Hematopoietic multipotent progenitor cell treated with erythropoietin and hydrocortisone succinate and interleukin-3 and kit ligand, for 17 days (in vitro differentiated cells): Measurements from ENCODE around the gene TMUB2.

Experiments used
- DNase-seq: peaks from one replicate; pipeline ENCODE4 v3.0.0-alpha.2; 2015; ENCODE audit warnings: low spot score

Gene TMUB2

DNA sequence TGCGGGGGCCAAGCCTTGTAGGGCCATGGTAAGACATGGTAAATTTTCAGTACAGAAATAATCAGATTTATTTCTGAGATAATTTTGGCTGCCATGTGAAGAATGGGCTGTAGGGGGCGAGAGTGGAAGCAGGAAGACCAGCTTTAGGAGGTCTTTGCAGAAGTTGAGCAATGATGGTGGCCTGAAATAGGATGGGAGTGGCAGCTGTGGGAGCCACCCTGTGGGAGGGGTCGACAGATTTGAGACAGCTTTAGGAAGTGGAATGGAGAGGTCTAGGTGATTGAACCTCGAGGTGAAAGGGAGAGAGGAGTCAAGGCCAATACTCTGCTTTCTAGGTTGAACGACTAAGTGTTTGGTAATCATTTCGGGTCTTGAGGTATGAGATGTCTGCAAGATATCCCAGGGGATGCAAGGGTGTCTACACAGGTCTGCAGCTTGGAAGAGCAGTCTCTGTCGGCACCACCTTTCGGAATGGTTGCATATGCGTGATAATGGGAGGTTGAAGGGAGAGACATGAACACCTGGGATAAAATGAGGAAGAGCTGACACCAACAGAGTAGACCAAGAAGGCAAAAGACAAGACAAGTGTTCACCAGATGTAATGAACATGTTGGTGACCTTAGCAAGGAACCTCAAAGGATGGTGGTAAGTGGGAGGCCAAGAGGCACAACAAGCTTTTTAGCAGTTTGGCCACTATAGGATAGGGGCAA lies 17.1 kb downstream of the TMUB2 start:
- DNase-seq: peak; percentile 65

- peak; percentile 73 for DNase-seq
Observed at GRCh38 chr17:44204441-44204882, 17.7 kb downstream of the TMUB2 start.

DNA sequence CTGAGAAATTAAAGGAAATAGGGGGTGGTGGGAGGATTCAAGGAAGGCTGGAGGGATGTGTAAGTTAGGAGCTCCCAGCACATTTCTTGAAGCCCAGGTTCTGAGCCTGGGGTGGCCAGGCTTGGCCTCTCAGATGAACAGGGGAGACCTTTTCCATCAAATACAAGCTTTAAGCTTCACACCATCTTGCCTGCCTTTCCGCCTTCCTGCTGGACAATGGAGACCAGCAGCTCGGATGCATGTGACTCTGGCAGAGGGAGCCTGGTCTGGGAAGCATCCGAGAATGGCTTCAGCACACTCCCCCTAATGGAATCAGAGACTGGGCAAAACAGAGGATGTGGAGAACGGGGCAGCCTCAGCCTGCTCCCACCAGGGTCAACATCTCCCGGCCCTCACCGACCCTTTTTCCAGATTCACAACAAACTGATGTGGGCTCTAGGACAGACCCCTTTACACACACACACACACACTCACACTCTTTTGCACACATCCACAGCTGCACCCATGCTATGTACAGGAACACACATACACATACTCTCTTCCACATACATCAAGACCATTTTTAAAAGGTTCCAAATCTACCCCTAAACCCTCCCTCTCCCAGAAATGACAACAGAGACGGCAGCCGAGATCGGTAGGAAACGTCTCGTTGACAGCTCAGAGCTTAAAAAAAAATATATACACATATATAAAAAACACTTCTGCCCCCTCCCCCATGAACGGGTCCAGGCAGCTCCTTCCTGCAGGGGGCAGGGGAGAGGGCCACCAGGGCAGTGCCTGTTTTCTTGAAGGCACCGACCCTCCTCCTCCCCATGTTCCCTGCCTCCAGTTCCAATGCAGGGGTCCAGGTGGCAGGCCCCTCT lies 19.4 kb downstream of the TMUB2 start:
- no peak for DNase-seq

GRCh38 chr17:44206825-44207155 lies 20.0 kb downstream of the TMUB2 start:
- DNase-seq: no peak

DNA sequence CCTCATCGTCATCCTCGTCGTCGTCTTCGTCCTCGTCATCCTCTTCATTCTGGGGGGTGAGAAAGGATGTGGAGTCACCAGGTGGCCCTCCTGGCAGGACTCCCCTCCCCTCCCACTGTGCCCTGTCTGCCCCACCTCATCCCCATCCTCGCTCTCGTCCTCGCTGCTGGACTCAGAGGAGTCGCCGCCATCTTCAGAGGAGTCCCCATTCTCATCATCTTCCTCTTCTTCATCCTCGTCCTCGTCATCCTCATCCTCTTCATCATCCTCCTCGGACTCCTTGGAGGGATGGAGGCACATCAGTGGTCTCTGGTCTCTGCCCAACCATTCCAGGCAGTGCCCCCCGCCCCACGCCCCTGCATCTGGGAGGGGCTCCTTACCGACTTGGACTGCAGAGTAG lies 20.5 kb downstream of the TMUB2 start:
- DNase-seq: no peak

GRCh38 chr17:44207743-44208142 lies 21.0 kb downstream of the TMUB2 start:
- DNase-seq: peak; percentile 83

DNA sequence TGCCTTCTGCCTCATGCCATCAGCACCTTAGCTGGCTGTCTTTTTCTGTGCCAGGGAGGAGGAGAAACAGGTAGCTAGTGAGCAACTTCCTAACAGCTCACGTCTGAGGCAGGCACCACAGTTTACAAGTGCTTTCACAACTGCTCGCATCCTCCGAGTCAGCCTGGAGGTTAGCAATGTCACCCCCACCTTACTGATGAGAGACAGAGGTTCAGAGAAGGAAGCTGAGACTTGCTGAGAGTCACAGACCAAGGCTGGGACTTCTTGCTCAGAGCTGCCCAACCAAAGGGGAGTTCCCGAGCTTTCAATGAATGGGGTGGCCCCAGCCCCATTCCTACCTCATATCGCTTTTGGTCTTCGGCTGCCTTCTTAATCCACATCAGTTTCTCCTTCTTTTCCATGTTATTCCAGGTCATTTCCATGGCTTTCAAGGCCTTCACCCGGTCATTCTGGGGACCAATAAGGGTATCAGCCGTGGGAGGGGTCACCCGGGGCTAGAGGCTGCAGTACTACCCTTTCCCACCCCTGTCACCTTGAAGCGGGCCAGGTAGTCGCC lies 23.1 kb downstream of the TMUB2 start:
- DNase-seq: no peak

DNA sequence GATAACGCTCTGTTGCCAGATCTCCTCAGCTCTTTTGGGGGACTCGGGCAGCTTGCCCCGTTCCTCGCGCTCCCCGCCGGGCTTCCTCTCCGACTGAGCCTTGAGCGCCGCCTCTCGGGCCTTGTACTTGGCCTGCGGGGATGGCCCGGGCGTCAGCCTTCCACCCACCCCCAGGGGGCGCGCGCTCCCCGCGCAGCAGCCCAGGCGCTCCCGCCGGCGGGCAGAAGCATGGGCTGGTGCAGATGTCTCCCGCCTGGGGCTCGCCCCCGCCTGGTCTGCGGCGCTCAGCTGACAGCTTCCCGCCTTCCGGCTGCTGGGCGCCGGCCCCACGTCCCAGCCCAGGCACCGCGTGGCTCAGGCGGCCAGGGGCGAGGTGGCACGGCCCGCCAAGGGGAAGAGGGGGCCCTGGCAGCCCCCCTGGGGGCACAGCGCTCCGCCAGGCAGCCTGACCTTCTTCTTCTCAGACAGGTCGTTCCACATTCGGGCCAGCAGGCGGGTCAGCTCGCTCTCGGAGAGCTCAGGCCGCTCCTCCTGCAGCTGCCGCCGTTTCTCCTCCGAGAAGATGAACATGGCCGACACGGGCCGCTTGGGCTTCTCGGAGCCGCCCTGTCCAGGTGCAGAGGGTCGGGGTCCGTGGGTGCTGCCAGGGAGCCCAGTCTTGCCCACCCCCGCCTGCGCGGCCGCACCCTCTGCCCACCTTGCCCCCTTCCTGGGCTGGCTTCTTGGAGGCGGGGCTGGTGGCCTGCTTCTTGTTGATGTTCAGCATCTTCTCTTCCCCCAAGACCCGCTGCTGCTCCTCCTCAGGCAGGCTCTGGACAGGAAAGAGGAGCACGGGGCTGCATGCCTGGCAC lies 23.8 kb downstream of the TMUB2 start:
- DNase-seq: peak; percentile 92

- DNase-seq: no peak
Observed at GRCh38 chr17:44211281-44212265, 24.8 kb downstream of the TMUB2 start.

DNA sequence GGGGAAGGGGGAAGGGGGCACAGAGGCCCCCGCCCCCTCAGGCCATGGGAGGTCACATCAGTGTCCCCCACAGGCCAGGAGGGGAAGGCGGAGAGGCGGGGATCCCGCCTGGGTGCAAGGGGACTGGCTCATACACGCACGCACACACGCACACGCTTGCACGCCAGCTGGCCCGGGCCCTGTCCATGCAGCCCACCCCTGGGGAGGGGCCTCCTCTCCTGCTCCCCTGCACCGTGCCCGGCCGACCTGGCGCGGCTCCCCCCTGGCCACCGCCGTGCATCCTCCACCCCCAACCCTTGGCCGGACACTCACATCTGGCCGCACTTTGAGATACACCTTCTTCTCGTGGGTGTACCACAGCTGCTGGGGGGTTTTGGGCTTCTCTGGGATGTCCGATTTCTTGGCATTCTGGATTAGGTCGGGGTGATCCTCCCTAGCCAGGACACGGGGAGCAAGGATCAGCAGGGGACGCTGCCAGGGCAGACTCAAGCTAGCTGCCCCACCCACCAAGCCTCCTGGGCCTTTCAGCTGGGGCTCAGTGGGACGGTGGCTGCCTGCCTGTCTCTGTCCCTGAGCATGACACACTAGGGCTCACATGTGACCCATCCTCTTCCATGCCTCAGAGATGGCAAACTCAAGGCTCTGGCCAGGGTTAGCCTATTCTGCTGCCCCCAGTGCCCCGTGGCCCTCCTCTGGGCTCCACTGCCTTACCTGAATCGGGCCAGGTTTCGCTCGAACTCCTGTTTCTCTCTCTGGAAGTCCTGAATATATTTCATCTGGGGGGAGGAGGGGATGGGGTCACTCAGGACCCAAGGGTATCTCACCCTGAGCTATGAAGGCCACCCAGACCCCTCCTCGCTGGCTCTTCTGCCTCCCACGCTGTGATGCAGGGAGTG lies 26.0 kb downstream of the TMUB2 start:
- DNase-seq: no peak

- DNase-seq: no peak
Observed at GRCh38 chr17:44213403-44214229, 26.8 kb downstream of the TMUB2 start.

- DNase-seq: no peak
Observed at GRCh38 chr17:44214230-44214494, 27.4 kb downstream of the TMUB2 start.

- no peak for DNase-seq
Observed at GRCh38 chr17:44214896-44215295, 28.1 kb downstream of the TMUB2 start.

- DNase-seq: no peak
Observed at GRCh38 chr17:44216173-44216572, 29.4 kb downstream of the TMUB2 start.

- no peak for DNase-seq
Observed at GRCh38 chr17:44216694-44217093, 29.9 kb downstream of the TMUB2 start.

DNA sequence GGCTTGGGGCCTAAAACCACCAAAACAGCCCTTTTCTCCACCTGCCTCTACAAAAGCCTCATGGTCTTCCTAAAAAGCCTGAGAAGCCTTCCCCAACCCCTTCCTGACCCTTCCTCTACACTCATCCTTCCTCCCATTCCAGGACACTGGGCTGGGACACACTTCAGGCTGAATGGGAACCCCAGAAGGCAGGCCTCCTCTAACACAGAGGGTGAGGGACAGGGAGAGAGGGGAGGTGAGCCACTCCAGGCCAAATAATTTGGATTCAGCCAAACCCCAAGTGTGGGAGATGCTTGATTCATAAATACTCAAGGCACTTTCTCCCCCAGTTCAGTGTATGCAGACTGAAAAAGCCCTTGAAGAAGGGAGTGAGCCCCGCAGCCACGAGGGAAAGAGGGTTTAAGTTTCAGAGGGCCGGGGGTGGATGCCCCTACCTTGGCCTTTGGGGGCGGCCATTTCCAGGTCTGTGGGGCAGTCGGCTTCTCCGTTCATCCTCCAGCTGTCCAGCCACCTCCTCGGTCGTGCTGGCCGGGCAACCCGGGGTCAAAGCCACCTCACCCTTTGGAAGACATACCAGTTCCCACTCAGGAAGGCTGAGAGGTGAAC lies 31.1 kb downstream of the TMUB2 start:
- no peak for DNase-seq

DNA sequence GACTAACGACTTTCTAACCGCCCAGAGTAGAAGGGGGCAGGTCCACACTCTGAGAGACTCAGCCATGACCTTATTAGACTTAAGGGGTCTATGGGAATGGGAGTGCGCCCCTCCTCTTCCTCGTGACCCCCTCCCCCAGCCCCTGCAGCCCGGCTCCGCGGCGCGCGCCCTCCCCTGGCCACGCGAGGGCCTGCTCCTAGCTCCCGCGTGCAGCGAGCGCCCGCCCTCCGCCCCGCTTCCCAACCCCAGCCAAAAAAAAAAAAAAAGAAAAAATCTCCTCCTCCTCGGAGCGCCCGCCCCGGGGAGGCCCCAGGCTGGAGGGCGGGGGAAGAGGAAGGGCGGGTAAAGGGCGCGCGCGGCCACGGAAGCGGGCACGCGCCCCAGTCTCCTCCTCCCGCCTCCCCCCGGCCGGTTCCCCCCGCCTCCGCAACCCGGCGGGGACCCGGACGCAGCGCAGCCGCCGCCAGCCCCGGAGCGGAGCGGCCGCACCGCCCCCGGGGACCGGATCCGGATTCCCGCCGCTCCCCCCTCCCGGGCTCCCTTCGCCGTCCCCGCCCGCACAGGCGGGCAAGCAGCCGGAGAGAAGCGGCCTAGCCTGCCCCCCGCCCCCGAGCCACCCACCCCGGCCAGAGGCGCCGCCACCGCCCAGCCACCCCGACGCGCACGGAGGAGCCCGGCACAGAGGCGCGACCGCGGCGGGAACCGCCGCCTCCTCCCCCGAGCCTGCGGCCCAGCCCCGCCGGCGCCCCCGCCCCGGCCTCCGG lies 31.8 kb downstream of the TMUB2 start:
- peak; percentile 93 for DNase-seq

DNA sequence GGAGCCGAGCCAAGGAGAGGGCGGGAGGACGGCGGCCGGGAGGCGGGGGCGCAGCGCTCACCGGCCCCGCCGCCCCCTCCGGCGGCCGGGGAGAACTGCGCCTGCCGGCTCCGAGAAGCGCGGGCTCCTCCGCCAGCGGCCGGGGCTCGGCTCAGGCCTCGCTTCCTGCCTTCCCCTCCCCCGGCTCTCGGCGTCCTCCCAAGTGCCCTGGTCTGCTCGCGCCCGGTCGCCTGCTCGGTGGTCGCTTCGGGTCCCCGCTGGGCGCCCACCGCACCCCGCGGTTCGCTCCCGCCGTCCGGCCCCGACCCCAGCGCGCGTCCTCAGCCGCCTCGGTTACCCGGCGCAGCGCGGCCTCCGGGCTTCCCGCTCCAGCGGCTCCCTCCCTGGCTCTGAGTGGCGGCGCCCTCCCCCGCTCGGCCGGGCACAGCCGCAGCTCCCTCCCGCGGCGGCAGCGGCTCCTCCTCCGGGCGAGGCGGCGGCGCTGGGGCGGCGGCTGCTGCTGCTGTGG lies 32.4 kb downstream of the TMUB2 start:
- peak; percentile 81 for DNase-seq
